Spleen (tissue), 7 donors: ENCODE results near the gene WDFY2.

Source experiments
- POLR2A ChIP-seq, 3 donors: fragments of 450-650 bp; IDR thresholded peaks; one replicate each; pipeline ENCODE4 v1.5.1; 2017; ENCODE audit warnings: antibody characterized with exemption in 3 of 3, mild to moderate bottlenecking in 1 of 3
- POLR2AphosphoS5 ChIP-seq, 3 donors: sonication (generic); formaldehyde crosslinking; IDR thresholded peaks; one replicate each; pipeline ENCODE4 v1.5.1; 2017; ENCODE audit warnings: antibody characterized with exemption in 3 of 3
- TF ChIP-seq, protein P1 (sequence below), 11 experiments: fragments of 200-600 bp in 7 of 11; fragments of 450-650 bp in 4 of 11; sonication (generic) in 4 of 11; IDR thresholded peaks in 8 of 11; conservative IDR thresholded peaks in 3 of 11; 1 replicate in 7 of 11; 2 replicates in 4 of 11; pipeline versions ENCODE4 v1.4.0 to v1.8.0; 2016 to 2021; ENCODE audit warnings: antibody characterized with exemption in 11 of 11, inconsistent platforms in 4 of 11, mild to moderate bottlenecking in 1 of 11
- donor health status: DM: no; HTN: no; CAD: no; lungs with moderate emphysema.
- donor health status: DM: no; HTN: no; CAD: no.
- donor health status: DM: no; HTN: no; CAD: no.

- TF ChIP-seq, protein P1, sequence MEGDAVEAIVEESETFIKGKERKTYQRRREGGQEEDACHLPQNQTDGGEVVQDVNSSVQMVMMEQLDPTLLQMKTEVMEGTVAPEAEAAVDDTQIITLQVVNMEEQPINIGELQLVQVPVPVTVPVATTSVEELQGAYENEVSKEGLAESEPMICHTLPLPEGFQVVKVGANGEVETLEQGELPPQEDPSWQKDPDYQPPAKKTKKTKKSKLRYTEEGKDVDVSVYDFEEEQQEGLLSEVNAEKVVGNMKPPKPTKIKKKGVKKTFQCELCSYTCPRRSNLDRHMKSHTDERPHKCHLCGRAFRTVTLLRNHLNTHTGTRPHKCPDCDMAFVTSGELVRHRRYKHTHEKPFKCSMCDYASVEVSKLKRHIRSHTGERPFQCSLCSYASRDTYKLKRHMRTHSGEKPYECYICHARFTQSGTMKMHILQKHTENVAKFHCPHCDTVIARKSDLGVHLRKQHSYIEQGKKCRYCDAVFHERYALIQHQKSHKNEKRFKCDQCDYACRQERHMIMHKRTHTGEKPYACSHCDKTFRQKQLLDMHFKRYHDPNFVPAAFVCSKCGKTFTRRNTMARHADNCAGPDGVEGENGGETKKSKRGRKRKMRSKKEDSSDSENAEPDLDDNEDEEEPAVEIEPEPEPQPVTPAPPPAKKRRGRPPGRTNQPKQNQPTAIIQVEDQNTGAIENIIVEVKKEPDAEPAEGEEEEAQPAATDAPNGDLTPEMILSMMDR (IDR thresholded peaks at IDR 0.05 in 8 of 11, conservative IDR thresholded peaks at IDR 0.05 in 3 of 11): no peak
- TF ChIP-seq POLR2AphosphoS5 (IDR thresholded peaks at IDR 0.05) (no peak), POLR2A (IDR thresholded peaks at IDR 0.05) (no peak)
These were observed 88.9 kb downstream of the WDFY2 start for GRCh38 chr13:51673165-51673564.
